H1 (cell line): Measurements from ENCODE around the gene TRAF4. TPM values are rescaled to one million over a fixed set of nuclear protein-coding genes. Genes with fewer than 3 reads are reported as not detected.

Experiments used
- CBX8 ChIP-seq: fragments of 300-800, 300-1000 bp; sonication (generic); IDR thresholded peaks from 2 replicates; pipeline ENCODE4 v1.7.1; 2016; ENCODE audit warnings: low read depth, low read length, borderline replicate concordance
- CTBP2 ChIP-seq: IDR thresholded peaks from 2 replicates; pipeline ENCODE4 v1.7.0; 2011; ENCODE audit warnings: borderline replicate concordance, mild to moderate bottlenecking, moderate library complexity, mixed read lengths, low read length; ENCODE audit not compliant: insufficient read depth, insufficient read length
- JUN ChIP-seq: IDR thresholded peaks from 2 replicates; pipeline ENCODE4 v1.6.1; 2011; ENCODE audit warnings: low read depth, mild to moderate bottlenecking, improper control_type of control experiment, low read length
- NRF1 ChIP-seq: IDR thresholded peaks from 2 replicates; pipeline ENCODE4 v1.6.1; 2011; ENCODE audit warnings: mild to moderate bottlenecking, low read depth, low read length, improper control_type of control experiment
- RBBP5 ChIP-seq: IDR thresholded peaks from 2 replicates; pipeline ENCODE4 v1.7.1; 2012; ENCODE audit warnings: low read depth, mild to moderate bottlenecking, inconsistent platforms, low read length, moderate library complexity, borderline replicate concordance
- SP1 ChIP-seq: IDR thresholded peaks from 2 replicates; pipeline ENCODE4 v1.6.1; 2011; ENCODE audit warnings: low read depth, low read length
- polyA plus RNA-seq, 7 experiments: library from polyadenylated mRNA; depleted of rRNA in 3 of 7; stranded (reverse) in 5 of 7; unstranded in 2 of 7; fragments of >200 nt in 5 of 7; fragments of 200-250 nt in 2 of 7; gene quantifications; 1 replicate in 5 of 7; 2 replicates in 1 of 7; 4 replicates in 1 of 7; pipeline versions ENCODE4 v1.2.1 to v1.2.3, GENCODE V29; 2011 to 2013; ENCODE audit warnings: missing spikeins in 2 of 7, mixed read lengths in 2 of 7
- total RNA-seq: library from RNA; stranded (reverse); fragmentation: NEBNext Ultra II Directional; extraction: Animal tissue kit (Norgen Biotek cat#: 25700); gene quantifications from 2 replicates; pipeline ENCODE4 v1.2.1, GENCODE V29; 2021
- TF ChIP-seq, protein P1 (sequence below): IDR thresholded peaks from 2 replicates; pipeline ENCODE4 v1.6.1; 2011; ENCODE audit warnings: low read depth, mild to moderate bottlenecking, low read length; ENCODE audit not compliant: insufficient read depth

Gene TRAF4
- total and polyA plus RNA-seq, 2 of the 8 experiments (the other 6 are each of a cell fraction or from before 2014, with no cell fraction given) = 167 to 170 TPM

DNA sequence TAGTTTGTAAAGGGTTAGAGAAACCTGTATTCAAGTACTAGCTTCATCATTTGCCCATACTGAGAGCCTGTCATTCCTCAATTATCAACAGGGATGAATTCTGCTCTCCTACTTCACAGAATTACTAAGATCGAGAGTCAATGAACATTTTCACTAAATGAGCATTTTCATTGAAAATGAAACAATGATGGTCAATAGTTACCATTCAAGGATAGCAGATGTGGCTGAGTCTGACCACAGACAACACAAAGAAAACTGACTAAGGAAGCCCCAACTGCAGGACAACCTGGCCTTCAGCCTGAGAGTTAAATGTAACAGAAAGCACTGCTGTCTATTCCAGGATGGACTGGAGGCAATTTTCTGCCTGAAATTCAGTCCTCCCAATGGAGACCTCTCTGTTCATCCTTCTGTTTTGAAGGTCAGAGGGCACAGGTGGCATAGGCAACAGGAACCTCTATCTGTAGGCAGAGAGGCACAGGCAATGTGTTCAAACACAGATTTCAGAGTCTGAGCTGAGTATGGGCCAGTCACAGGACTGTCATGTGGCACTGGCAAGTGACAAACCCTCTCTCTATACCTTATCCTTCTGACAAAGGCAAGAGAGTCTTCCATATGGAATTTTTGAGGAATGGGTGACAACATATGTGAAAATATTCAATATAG is 19.5 kb downstream of the TRAF4 start (continued):
- TF ChIP-seq JUN (no peak), CBX8 (no peak), RBBP5 (no peak), NRF1 (no peak), CTBP2 (no peak), SP1 (no peak)
- TF ChIP-seq, protein P1, sequence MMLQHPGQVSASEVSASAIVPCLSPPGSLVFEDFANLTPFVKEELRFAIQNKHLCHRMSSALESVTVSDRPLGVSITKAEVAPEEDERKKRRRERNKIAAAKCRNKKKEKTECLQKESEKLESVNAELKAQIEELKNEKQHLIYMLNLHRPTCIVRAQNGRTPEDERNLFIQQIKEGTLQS = no peak
- TF ChIP-seq, all 59 proteins: peak for 0
